Testis (tissue), 3 donors: ENCODE data around the gene MDGA2. TPM values are rescaled to one million over a fixed set of nuclear protein-coding genes. Genes with fewer than 3 reads are reported as not detected.

Experiments used
- DNase-seq: peaks from one replicate; pipeline ENCODE4 v3.0.0-alpha.2; 2019
- H3K27ac ChIP-seq, 2 donors: fragments of 200-600 bp; sonication (generic); one replicate each; pipeline ENCODE4 v1.5.1; 2019
- H3K27me3 ChIP-seq: fragments of 200-600 bp; sonication (generic); one replicate; pipeline ENCODE4 v1.5.1; 2019
- H3K36me3 ChIP-seq: fragments of 200-600 bp; sonication (generic); one replicate; pipeline ENCODE4 v1.5.1; 2017; ENCODE audit warnings: low read depth; ENCODE audit errors: missing control alignments
- H3K4me1 ChIP-seq: fragments of 200-600 bp; sonication (generic); one replicate; pipeline ENCODE4 v1.5.1; 2019
- H3K4me3 ChIP-seq, 2 donors: fragments of 200-600 bp; sonication (generic); one replicate each; pipeline ENCODE4 v1.5.1; 2017 to 2019
- H3K9me3 ChIP-seq: fragments of 200-600 bp; sonication (generic); one replicate; pipeline ENCODE4 v1.5.1; 2017
- POLR2A ChIP-seq: fragments of 450-650 bp; IDR thresholded peaks from one replicate; pipeline ENCODE4 v1.6.1; 2017; ENCODE audit warnings: antibody characterized with exemption, mild to moderate bottlenecking, moderate library complexity
- WGBS, 2 donors: methylation state at CpG; one replicate each; pipeline ENCODE4 v1.1.5; 2018; 5-methylcytosine and 5-hydroxymethylcytosine counted together
- intact Hi-C: fragments of 100-400 bp; cut with DNase I; formaldehyde crosslinking; loops from one replicate; pipeline ENCODE4 v1.15.1; 2023; ENCODE audit warnings: low total_unique reads
- polyA plus RNA-seq: library from polyadenylated mRNA; stranded (reverse); fragments of 350-450 nt; fragmentation: Illumina TruSeq; extraction: RNeasy Lipid Tissue Mini Kit (QIAGEN cat#74804); gene quantifications from one replicate; pipeline ENCODE4 v1.2.3, GENCODE V29; 2014; ENCODE audit warnings: low read depth, low replicate concordance; ENCODE audit not compliant: insufficient read depth
- total RNA-seq, 2 donors: library from RNA; depleted of rRNA; stranded (reverse); fragments of >200 nt; gene quantifications; one replicate each; pipeline ENCODE4 v1.2.3, GENCODE V29; 2016
- TF ChIP-seq, protein P1 (sequence below), 3 experiments: fragments of 450-650 bp in 2 of 3; fragments of 200-600 bp in 1 of 3; sonication (generic) in 1 of 3; IDR thresholded peaks; one replicate each; pipeline ENCODE4 v1.5.1; 2016 to 2019; ENCODE audit warnings: antibody characterized with exemption in 3 of 3, mild to moderate bottlenecking in 2 of 3, moderate library complexity in 1 of 3

Gene MDGA2
- total and polyA plus RNA-seq, 3 donors from 2014 or later: 3.9 to 11.6 (median 8.4) TPM

DNA sequence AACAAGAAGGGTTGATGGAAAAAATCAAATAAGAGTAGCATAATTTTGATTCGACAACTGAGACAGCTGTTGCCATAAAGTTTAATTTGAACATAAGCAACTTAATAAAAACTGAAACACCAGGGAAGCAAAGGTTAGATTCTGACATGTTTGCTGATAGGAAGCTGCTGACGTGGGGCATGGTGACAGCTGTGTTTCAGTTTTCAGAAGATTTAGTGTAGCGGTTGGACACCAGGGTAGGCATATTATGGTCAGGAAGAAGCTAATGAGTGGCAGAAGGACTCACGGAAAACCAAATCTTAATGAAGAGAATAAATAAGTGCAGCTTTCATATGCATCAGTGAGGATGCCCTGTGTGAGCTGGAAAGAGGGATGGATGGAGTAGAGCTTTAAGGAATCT is 687.1 kb downstream of the MDGA2 start:
- Histone ChIP-seq H3K27me3 (no peaks in the 10 kb centered on the region), H3K9me3 (no peaks in the 10 kb centered on the region), H3K27ac (no peak overlapping the region), H3K4me1 (no peaks in the 10 kb centered on the region), H3K36me3 (no peaks in the 10 kb centered on the region), H3K4me3 (no peak overlapping the region)
- 85 to 90% methylated on average over 4 of the region's 4 CpGs for WGBS, 2 donors
- no peak for DNase-seq
- intact Hi-C loops: no loop called here
- TF ChIP-seq, protein P1, sequence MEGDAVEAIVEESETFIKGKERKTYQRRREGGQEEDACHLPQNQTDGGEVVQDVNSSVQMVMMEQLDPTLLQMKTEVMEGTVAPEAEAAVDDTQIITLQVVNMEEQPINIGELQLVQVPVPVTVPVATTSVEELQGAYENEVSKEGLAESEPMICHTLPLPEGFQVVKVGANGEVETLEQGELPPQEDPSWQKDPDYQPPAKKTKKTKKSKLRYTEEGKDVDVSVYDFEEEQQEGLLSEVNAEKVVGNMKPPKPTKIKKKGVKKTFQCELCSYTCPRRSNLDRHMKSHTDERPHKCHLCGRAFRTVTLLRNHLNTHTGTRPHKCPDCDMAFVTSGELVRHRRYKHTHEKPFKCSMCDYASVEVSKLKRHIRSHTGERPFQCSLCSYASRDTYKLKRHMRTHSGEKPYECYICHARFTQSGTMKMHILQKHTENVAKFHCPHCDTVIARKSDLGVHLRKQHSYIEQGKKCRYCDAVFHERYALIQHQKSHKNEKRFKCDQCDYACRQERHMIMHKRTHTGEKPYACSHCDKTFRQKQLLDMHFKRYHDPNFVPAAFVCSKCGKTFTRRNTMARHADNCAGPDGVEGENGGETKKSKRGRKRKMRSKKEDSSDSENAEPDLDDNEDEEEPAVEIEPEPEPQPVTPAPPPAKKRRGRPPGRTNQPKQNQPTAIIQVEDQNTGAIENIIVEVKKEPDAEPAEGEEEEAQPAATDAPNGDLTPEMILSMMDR (IDR thresholded peaks at IDR 0.05): no peak
- TF ChIP-seq POLR2A: no peak

DNA sequence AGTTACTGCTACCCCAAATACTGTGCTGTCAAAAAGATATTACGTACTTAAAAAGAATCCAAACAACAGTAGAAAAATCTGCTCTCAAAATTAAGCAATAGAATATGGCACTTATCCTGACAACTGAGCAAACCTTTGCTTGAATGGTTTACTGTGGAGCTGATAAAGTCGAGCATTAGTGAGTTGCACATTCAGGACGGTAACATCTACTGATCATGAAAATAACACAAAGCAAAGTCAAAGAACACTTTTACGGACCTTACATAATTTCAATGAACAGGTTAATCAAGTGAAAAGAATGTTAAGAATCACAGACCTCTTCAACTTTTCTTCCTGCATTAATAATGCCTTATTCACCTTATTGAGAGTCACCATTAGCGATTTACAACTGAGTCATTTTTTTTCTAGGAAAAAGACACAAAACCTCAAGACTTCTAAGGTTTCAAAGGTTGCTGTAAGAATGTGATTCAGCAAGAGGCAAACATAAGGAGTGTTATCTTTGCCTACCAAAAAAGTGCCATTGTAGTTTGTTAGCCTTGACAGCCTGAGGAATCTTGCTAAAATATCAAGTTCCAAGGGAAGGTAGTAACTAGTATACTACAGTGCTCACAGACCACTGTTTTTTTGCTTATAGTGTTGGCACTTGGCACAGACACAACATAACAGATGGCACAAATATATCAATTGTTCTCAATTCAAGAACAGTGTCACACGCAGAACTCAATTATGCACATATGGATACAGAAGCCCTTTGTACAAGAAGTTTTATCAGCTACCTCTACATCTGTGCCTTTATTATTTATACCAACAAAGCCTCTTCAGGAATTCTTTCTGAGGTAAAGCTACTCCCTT is 689.6 kb downstream of the MDGA2 start:
- intact Hi-C loops: no loop called here
- WGBS, 2 donors: 69 to 70% methylated on average over 6 of the region's 6 CpGs
- Histone ChIP-seq H3K27ac (no peak overlapping the region), H3K27me3 (no peaks in the 10 kb centered on the region), H3K4me3 (no peak overlapping the region), H3K4me1 (no peaks in the 10 kb centered on the region), H3K36me3 (no peaks in the 10 kb centered on the region), H3K9me3 (no peaks in the 10 kb centered on the region)
- DNase-seq: no peak
- TF ChIP-seq POLR2A: no peak
- TF ChIP-seq, protein P1 (IDR thresholded peaks at IDR 0.05): no peak

DNA sequence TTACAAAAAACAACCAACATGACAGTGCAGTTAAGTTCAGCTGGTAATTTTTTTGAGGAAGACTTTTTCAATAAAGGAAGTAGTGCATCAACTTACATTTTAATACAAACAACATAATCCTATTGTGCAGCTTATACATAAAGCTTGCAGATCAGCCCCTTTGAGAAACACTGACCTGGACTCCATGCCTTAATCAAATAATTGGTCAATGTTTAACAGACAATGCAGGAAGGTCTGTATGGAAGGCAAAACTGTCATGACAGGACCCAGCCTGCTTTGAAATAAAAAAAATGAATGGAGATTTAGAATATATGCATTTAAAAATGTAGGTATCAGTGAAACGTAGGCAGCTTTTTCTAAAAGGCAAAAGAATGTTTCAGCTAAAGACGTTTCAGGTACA is 702.1 kb downstream of the MDGA2 start:
- Histone ChIP-seq H3K4me1 (no peaks in the 10 kb centered on the region), H3K27me3 (no peaks in the 10 kb centered on the region), H3K36me3 (no peaks in the 10 kb centered on the region), H3K9me3 (no peaks in the 10 kb centered on the region), H3K27ac (no peak overlapping the region), H3K4me3 (no peak overlapping the region)
- WGBS, 2 donors: 68 to 78% methylated on average over 2 of the region's 2 CpGs
- TF ChIP-seq, protein P1 (IDR thresholded peaks at IDR 0.05): no peak
- no peak for TF ChIP-seq POLR2A
- DNase-seq: no peak
- intact Hi-C loops: no loop called here

DNA sequence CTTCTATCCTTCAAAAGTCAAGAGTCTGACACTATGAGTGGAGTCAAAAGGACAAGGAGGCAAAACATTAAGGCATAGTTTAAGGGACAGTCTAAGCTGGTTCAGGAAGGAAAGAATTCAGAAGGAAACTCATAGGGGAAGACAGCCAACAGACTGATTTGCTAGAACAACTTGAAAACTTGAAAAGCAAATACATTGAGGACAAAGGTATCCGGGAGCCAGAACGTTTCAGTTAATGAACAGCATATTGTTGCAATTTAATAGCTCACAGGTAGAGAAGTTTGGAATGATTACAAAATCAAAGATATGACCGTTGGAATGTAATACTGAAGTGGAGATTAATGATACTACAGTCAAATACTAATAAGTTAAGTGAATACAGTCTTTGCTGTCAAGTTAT is 711.0 kb downstream of the MDGA2 start:
- WGBS, 2 donors: 29 to 54% methylated on average over 3 of the region's 3 CpGs

More for the DNA sequence above, 711.0 kb downstream of the MDGA2 start:
- intact Hi-C loops: no loop called here
- H3K4me1 ChIP-seq: no peaks in the 10 kb centered on the region
- no peaks in the 10 kb centered on the region for H3K27me3 ChIP-seq
- H3K27ac ChIP-seq: no peak overlapping the region
- H3K36me3 ChIP-seq: no peaks in the 10 kb centered on the region
- TF ChIP-seq POLR2A: no peak
- TF ChIP-seq, protein P1 (IDR thresholded peaks at IDR 0.05): no peak
- no peaks in the 10 kb centered on the region for H3K9me3 ChIP-seq
- DNase-seq: no peak
- H3K4me3 ChIP-seq: no peak overlapping the region
